B cell (primary cell): Measurements from ENCODE around the gene AAK1.

ENCODE experiments used
- EZH2 ChIP-seq: IDR thresholded peaks from 2 replicates; pipeline ENCODE4 v1.6.1; 2012; ENCODE audit warnings: borderline replicate concordance, low read depth, mild to moderate bottlenecking, moderate library complexity, low read length; ENCODE audit not compliant: insufficient read depth, poor library complexity, severe bottlenecking
- TF ChIP-seq, protein P1 (sequence below): fragments of 200-600 bp; IDR thresholded peaks from one replicate; pipeline ENCODE4 v1.8.0; 2022; ENCODE audit warnings: antibody characterized with exemption, mild to moderate bottlenecking

DNA sequence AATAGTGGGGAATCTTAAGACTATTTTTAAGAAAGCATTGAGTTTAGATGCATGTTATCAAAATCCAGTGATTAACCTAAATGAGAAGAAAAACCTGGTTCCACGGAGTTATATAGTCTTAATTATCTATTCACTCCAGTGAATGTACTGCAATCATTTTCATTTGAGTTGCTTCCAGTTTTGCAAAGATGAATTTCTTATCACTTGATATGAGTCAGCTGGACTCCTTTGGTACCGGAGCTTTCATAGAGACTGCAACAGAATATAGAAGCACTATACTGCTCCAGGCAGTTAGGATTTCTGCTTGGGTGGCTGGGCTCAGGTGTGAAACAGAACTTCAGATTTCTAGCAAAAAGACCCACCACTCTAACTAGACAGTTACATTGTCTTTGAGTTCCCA is 114.1 kb downstream of the AAK1 start:
- TF ChIP-seq, protein P1, sequence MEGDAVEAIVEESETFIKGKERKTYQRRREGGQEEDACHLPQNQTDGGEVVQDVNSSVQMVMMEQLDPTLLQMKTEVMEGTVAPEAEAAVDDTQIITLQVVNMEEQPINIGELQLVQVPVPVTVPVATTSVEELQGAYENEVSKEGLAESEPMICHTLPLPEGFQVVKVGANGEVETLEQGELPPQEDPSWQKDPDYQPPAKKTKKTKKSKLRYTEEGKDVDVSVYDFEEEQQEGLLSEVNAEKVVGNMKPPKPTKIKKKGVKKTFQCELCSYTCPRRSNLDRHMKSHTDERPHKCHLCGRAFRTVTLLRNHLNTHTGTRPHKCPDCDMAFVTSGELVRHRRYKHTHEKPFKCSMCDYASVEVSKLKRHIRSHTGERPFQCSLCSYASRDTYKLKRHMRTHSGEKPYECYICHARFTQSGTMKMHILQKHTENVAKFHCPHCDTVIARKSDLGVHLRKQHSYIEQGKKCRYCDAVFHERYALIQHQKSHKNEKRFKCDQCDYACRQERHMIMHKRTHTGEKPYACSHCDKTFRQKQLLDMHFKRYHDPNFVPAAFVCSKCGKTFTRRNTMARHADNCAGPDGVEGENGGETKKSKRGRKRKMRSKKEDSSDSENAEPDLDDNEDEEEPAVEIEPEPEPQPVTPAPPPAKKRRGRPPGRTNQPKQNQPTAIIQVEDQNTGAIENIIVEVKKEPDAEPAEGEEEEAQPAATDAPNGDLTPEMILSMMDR: no peak
- TF ChIP-seq EZH2: no peak
